ENCODE results near the gene ADH7.
"Not testable (repeated sequence)": the region's sequence is repeated elsewhere in the genome, so short reads cannot be mapped to it uniquely, and the experiment has no call there.

The ADH7 gene

DNA sequence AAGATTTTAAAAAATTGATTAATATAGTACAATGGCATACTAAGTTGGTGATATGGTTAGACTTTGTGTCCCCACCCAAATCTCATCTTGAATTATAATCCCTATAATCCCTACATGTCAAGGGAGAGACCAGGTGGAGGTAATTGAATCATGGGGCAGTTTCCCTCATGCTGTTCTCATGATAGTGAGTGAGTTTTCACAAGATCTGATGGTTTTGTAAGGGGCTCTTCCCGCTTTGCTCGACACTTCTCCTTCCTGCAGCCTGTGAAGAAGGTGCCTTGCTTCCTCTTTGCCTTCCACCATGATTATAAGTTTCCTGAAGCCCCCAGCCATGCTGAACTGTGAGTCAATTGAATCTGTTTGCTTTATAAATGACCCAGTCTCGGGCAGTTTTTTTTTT is 20.2 kb downstream of the ADH7 start:
- DNase-seq: not testable (repeated sequence)

DNA sequence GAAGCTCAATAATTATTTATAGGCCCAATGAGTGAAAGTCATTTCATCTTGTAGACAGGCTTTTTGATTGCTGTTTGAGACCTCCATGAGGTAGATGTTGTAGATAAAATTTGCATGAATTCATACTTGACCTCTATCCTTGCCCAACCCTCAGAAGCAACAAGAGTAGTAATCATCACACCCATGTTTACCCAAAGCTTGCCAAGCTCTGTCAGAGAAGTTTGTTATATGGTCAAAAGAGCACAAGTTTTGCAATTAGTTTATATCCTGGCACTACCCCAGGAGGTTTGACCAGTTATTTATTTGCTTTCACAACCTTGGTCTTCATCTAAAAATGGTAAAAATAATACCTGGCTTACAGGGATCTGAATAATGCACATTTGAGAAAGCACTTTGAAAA is 20.7 kb downstream of the ADH7 start:
- DNase-seq: no peak

GRCh38 chr4:99413140-99413539 is 22.0 kb downstream of the ADH7 start:
- DNase-seq: no peak

DNA sequence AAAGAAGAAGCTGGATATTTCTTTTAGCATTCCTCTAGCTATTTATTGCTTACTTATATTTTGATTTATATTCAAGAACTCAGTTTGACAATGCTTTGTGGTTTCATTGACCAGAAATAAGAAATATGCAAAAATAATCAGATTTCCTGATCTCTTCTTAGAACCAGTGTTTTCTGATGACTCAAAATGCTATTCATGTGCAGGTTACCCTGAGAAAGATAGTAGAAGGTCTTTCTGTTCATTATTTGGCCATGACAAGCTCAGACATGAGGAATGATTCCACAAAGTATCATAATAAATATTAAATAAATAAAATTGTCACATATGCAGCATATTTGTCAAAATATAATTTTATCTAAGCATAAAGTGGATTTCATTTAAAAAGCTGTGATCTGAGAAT is 24.1 kb downstream of the ADH7 start:
- DNase-seq: no peak

DNA sequence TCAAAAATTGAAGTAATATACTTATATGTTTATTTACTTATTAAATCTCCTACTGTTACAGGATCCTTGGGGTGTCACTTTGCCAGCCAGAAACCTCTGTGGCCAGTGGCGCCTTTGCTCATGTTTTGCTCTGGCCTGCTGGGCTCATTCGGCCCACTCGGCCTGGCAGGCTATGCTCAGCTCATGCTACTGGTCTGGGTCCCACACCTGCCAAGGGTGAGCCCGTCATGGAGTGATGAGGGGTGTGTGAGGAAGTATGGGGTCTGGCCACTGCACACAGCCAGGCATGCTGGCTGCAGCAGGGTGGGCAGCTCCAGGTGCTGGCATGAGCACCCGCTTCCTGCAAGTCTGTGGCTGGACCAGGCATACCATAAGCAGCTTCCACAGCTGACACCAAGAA is 25.1 kb downstream of the ADH7 start:
- DNase-seq: no peak

DNA sequence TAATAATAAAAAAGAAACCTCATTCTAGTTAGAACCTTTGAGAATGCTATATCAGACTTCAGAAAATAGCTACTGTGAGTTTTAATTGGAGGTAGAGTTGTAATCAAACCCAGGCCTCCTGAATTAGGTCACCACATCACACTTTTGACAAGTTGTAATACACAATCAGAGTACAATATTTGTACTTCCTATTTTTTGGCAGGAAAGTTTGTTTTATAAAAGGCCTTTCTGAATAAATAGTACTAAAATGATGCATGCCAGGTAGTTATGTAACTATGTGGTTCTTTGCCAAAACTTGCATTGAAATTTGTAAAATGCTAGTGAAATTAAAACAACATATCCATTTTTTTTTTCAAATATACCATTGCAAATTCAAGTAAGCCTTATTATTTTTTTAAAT is 26.8 kb downstream of the ADH7 start:
- no peak for DNase-seq

DNA sequence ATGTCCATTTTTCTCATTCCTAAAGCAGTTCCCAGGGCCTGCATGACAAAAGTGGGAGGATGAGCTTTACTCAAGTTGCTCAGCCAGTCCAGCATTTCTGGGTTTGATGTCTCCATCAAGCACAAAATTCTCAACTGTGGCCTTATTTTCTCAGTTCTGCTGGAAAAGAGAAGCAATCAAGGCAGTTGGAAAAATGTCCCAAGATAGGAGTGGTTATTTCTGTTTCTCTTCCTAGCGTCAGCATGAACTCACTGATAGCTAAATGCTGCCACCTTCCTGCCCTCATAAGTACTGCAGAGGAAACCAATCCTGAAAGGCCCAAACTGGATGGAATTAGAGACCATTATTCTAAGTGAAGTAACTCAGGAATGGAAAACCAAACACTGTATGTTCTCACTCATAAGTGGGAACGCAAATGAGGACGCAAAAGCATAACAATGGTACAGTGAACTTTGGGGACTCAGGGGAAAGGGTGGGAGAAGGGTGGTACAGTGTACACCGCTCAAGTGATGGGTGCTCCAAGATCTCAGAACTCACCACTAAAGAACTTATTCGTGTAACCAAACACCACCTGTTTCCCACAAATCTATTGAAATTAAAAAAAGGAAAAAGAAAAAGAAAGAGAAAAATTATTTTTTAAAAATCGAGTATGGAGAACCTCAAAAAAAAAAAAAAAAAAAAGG is 29.6 kb downstream of the ADH7 start:
- DNase-seq: peak; percentile 38 to 63

DNA sequence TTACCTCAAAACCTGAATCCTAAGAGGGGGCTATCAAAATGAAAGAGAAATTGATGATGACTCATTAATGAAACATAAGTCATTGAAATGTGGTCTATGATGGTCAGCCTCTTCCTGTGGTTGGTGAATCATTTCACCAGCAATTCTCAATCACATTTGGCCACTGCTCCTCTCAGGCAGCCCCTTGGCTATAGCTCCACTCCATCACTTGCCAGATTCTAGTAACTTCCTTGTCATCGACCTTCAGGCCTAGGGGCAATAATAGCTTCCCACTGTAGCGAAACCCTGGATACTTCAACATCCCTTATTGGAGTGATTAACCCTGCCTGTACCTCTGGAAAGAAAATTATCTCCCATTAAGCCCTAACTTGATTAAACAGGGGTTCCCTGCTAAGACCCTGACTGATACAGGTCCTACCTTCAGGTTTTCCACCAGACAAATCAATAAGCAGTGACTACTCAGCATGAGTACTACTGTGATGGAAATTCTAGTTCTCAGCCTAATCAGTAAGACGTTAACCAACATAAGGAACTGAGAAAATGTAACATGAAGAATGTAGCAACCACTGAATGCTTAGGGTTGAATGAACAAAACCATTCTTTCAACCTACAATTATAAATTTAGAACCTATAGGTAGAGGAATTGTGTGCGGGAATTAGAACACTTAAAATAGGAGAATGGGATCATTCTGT is 30.4 kb downstream of the ADH7 start:
- DNase-seq: no peak

DNA sequence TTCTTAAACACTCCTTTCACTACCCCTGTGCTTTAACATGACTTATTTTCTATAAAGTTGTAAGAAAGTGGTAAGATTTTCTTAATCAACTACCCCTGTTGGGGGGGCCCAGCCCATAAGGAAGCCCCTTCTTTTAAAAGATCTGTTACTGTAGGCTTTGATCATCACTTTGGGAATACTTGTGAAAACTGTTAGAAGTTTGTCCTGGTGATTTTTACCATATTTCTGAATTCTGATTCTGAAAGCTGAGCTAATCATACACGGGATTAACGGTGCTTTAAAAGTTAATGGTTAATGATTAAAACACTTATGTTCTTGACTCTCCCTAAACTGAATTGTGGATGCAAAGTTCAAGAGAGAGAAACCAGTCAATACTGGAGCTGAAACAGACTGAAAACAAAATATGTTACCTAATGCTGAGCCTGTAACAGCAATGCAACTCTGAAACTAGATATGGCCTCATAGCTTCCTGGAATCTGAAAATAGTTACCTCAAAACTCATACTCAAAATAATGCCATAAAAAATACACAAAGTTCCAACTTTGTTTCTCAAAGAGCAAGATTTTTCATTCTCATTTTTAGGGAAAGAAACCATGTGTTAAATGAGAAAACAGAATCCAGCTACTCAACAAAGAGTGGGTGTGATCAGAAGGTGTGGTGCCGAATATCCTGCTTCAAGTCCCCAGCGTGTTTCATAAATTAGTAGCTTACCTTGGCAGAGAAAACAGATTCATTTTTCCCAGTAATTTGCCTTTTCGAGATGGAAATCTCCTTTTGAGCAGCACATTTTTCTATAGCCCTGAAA is 31.6 kb downstream of the ADH7 start:
- no peak for DNase-seq

DNA sequence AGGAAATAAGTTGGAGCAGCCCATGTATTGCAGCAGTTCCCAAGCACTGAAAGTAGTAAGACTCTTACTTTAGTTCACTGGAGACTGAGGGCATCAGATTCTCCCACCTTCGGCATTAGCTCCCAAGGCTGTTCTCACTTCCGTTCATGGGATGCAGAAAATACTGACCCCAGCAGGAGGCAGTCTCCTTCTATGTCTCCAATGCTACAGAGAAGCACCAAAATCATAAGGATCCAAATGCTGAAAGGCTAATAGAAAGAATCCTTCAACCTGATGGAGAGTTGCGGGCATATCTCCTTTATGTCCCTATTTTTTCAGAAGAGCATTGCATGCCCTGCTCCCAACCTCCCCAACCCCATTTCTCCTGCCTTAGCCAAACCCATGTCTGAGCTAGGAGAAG is 32.4 kb downstream of the ADH7 start:
- DNase-seq: no peak

DNA sequence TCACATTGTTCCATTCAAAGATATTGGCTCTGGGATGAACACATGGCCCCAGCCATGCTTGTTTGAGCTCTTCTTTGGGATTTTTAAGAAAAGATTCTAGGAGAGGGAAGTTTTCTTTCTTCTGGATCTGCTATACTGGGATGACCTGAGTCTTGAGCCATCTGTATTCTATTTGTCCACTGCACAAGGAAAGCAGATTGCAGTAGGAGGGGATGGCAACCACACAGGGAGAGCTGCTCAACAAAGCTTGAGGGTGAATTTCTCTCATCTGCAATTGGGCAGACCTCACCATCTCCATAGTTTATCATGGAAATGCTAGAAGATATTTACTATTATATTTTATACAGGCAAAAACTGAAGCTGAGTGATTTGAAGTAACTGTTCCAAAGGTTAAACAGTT is 34.3 kb downstream of the ADH7 start:
- no peak for DNase-seq

DNA sequence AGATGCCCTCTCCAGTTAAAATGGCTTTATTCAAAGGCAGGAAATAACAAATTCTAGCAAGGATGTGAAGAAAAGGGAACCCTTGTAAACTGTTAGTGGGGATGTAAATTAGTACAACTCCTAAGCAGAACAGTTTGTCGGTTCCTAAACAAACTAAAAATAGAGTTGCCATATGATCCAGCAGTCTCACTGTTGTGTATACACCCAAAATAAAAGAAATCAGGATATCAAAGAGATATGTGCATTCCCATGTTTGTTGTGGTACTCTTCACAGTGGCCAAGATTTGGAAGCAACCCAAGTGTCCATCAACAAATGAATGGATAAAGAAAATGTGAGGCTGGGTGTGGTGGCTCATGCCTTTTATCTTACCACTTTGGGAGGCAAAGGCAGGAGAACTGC is 36.1 kb downstream of the ADH7 start:
- DNase-seq: no peak

- DNase-seq: no peak
These were observed 39.4 kb downstream of the ADH7 start for GRCh38 chr4:99395595-99396364.

DNA sequence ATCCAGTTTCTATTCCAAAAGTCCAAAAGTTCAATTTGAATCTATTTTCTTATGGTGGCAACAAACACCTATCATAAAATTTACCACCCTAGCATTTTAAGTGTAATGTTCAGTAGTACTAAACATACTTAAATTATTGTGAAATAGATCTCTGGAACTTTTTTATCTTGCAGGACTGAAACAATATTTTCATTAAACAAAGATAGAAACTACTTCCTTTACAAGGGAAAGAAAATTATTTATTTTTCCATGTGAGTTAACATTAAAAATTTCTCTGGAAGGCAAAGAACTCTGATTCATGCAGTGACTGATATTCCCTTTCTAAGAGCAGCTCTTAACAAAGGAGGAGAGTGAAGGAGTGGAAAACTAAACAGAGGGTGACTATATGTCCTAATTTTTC is 40.2 kb downstream of the ADH7 start:
- no peak for DNase-seq

DNA sequence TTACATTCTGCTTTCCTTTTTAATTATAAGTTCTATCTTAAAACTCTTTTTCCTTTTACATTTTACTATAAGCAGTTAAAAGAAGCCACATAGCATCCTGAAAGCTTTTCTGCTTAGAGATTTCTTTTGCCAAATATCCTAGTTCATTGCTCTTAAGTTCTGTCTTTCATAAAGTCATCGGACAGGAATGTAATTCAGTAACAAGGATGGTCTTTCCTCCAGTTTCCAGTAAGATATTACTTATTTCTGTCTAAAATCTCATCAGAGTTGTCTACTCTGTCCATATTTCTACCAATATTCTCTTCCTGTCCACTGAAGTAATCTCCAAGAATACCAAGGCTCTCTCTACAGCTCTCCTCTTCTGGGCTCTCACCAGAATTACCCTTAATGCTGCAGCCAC is 45.1 kb downstream of the ADH7 start:
- no peak for DNase-seq

- no peak for DNase-seq
These were observed 45.5 kb downstream of the ADH7 start for GRCh38 chr4:99389606-99390005.

DNA sequence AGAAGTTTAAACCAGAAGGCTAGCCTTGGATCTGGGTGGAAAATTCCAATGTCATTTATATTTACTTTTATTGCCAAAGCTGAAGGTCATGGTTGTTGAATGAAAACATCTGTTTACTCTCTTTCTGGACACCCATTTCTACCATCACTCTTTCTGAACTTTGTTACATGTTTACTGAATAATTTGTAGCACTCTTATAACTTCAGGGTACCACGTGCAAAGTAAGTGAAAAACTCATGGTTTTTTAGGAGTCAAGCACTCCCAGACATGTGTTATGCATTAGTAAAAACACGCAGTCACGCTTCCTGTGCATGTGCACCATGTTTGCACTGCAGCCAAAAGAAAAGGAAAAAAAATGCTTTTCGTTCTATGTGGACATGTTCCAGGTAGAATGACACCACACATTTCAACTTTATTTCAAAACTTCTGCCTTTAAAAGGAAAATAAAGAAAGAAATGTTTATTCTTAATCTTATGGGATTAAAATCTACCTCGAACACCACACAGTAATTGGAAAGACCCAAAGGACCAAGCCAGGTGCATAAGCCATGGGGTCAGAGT is 51.2 kb downstream of the ADH7 start:
- no peak for DNase-seq

- DNase-seq: no peak
These were observed 51.7 kb downstream of the ADH7 start for GRCh38 chr4:99383399-99383798.

DNA sequence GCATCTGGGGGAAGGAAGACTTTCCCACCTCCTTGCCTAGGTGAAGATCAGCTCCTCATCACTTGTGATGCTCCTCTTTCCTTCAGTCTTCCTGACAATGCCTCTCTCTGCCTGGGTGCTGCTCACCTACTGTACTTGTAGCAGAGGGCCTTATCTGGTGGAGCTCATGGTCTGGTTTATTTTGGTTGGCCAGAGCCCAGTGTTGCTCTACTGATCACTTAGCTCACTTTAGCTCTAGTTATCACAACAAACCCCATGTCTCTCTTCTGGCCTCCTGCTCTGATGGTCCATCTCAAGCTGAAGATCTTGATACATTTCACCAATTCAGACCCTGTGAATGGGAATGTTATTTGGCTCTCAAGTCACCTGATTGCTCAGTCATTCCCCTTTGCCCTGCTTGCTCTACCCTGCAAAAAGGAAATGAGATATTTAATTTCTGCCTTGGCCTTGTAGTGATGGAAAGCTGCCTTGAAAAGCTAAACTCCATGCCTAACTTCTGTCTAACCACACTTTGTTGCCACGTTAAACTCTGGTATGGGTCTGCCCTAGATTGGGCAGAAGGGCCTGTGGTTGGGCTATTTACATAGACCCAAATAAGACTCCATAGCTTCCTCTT is 52.3 kb downstream of the ADH7 start:
- no peak for DNase-seq

- DNase-seq: no peak
These were observed 53.5 kb downstream of the ADH7 start for GRCh38 chr4:99381588-99382175.

DNA sequence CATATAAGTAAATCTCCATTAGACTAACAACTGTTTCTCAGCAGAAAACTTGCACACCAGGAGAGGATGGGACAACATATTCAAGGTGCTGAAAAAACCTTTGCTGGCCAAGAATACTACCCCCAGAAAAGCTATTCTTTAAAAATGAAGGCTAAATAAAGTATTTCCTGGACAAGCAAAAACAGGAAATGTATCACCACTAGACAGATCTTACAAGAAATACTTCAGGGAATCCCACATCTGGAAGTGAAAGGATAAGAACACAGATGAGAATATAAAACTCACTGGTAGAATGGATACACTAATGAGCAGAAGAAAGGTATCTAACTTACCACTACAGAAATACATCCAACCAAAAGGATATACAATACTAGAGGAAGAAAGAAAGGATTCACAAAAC is 55.6 kb downstream of the ADH7 start:
- no peak for DNase-seq

DNA sequence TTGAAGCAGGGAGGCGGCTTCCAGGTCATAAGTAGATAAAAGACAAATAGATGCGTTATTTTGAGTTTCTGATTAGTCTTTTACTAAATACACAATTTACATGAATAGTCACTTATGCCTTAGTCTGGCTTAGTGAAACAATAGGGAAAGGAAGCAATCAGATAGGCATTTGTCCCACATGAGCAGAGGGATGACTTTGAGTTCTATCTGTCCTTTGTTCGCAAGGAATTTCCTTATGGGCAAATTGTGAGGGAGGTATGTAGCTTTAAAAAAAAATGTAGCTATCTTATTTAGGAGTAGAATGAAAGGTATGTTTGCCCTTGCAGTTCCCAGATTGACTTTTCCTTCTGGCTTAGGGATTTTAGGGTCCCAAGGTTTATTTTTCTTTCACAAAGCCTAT is 56.3 kb downstream of the ADH7 start:
- no peak for DNase-seq

All from CD4-positive, alpha-beta T cell treated with Interleukin-1 beta for 1 hour (primary cell).